ENCODE results near the gene ZNF831.

- TF ChIP-seq CTCF (IDR thresholded peaks at IDR 0.05; ENCODE audit: insufficient read depth, low read depth, low read length) = no peak
- TF ChIP-seq EZH2 (IDR thresholded peaks at IDR 0.05; ENCODE audit: insufficient read depth, low read length) = no peak
Observed at GRCh38 chr20:59247731-59248684, 84.4 kb downstream of the ZNF831 start.

Data from astrocyte (in vitro differentiated cells and primary cell).